HEK293T (cell line): ENCODE measurements around the gene SEC23A.

Experiments
- ARNT ChIP-seq: fragments of 450-650 bp; IDR thresholded peaks from 2 replicates; pipeline ENCODE4 v1.6.1; 2017; ENCODE audit warnings: mild to moderate bottlenecking
- BHLHE40 ChIP-seq: fragments of 450-650 bp; IDR thresholded peaks from 2 replicates; pipeline ENCODE4 v1.6.1; 2016; ENCODE audit warnings: mild to moderate bottlenecking, moderate library complexity, borderline replicate concordance
- ELF4 ChIP-seq: fragments of 450-650 bp; IDR thresholded peaks from 2 replicates; pipeline ENCODE4 v1.6.1; 2017; ENCODE audit warnings: antibody characterized with exemption
- FOXA1 ChIP-seq: fragments of 450-650 bp; IDR thresholded peaks from 2 replicates; pipeline ENCODE4 v1.6.1; 2016; ENCODE audit warnings: mild to moderate bottlenecking
- FOXK2 ChIP-seq: fragments of 450-650 bp; IDR thresholded peaks from 2 replicates; pipeline ENCODE4 v1.6.1; 2016; ENCODE audit warnings: mild to moderate bottlenecking
- FOXM1 ChIP-seq: fragments of 450-650 bp; IDR thresholded peaks from 2 replicates; pipeline ENCODE4 v1.6.1; 2017; ENCODE audit warnings: mild to moderate bottlenecking, borderline replicate concordance
- HDGF ChIP-seq: fragments of 450-650 bp; IDR thresholded peaks from 2 replicates; pipeline ENCODE4 v1.6.1; 2017; ENCODE audit warnings: antibody characterized with exemption, borderline replicate concordance
- L3MBTL2 ChIP-seq: fragments of 450-650 bp; conservative IDR thresholded peaks from 2 replicates; pipeline ENCODE4 v1.6.1; 2016; ENCODE audit warnings: mild to moderate bottlenecking
- LEF1 ChIP-seq: fragments of 450-650 bp; IDR thresholded peaks from 2 replicates; pipeline ENCODE4 v1.6.1; 2017; ENCODE audit warnings: mild to moderate bottlenecking, borderline replicate concordance
- NFRKB ChIP-seq: fragments of 450-650 bp; IDR thresholded peaks from 2 replicates; pipeline ENCODE4 v1.6.1; 2016; ENCODE audit warnings: mild to moderate bottlenecking, moderate library complexity
- SP1 ChIP-seq: fragments of 450-650 bp; IDR thresholded peaks from 2 replicates; pipeline ENCODE4 v1.6.1; 2017
- SUZ12 ChIP-seq: fragments of 450-650 bp; IDR thresholded peaks from 2 replicates; pipeline ENCODE4 v1.6.1; 2016; ENCODE audit warnings: mild to moderate bottlenecking
- TARDBP ChIP-seq: fragments of 450-650 bp; IDR thresholded peaks from 2 replicates; pipeline ENCODE4 v1.6.1; 2016
- ZNF384 ChIP-seq: fragments of 450-650 bp; IDR thresholded peaks from 2 replicates; pipeline ENCODE4 v1.6.1; 2016

GRCh38 chr14:39050389-39050788 is 52.6 kb downstream of the SEC23A start:
- TF ChIP-seq HDGF, result no peak
- TF ChIP-seq SP1, result no peak
- TF ChIP-seq ZNF384, result no peak
- TF ChIP-seq SUZ12, result no peak
- TF ChIP-seq FOXA1, result no peak
- no peak for TF ChIP-seq FOXK2
- TF ChIP-seq BHLHE40, result no peak
- TF ChIP-seq TARDBP, result no peak
- TF ChIP-seq ARNT, result no peak
- no peak for TF ChIP-seq FOXM1
- TF ChIP-seq NFRKB, result no peak
- TF ChIP-seq L3MBTL2, result no peak
- TF ChIP-seq ELF4, result no peak
- TF ChIP-seq LEF1, result no peak
